NCI-H510A (cell line): ENCODE results near the gene PTPRS.
"Not testable (repeated sequence)": the region's sequence is repeated elsewhere in the genome, so short reads cannot be mapped to it uniquely, and the experiment has no call there.

Experiments used
- DNase-seq: peaks from one replicate; lab custom pipeline; 2025; lab: John Stamatoyannopoulos, UW

The PTPRS gene

GRCh38 chr19:5340637-5341447 is at the start of gene PTPRS:
Gene PTPRS (minus strand): TSS chr19:5340812. CDS start chr19:5286140, 54,672 bp downstream.
- peak; percentile 90 for DNase-seq

GRCh38 chr19:5389353-5389752 is 48.7 kb upstream of the PTPRS start:
- no peak for DNase-seq

- no peak for DNase-seq
These were observed 46.9 kb upstream of the PTPRS start for GRCh38 chr19:5387472-5387871.

GRCh38 chr19:5386841-5387240 is 46.2 kb upstream of the PTPRS start:
- no peak for DNase-seq

GRCh38 chr19:5381197-5381596 is 40.6 kb upstream of the PTPRS start:
- not testable (repeated sequence) for DNase-seq

GRCh38 chr19:5380215-5380919 is 39.8 kb upstream of the PTPRS start:
- no peak for DNase-seq

- DNase-seq, result no peak
These were observed 36.3 kb upstream of the PTPRS start for GRCh38 chr19:5376928-5377327.

GRCh38 chr19:5372572-5373200 is 32.1 kb upstream of the PTPRS start:
- no peak for DNase-seq

- DNase-seq, result no peak
These were observed 29.4 kb upstream of the PTPRS start for GRCh38 chr19:5369962-5370367.

GRCh38 chr19:5369304-5369703 is 28.7 kb upstream of the PTPRS start:
- DNase-seq, result no peak

- DNase-seq, result no peak
These were observed 27.0 kb upstream of the PTPRS start for GRCh38 chr19:5367530-5368133.

GRCh38 chr19:5365905-5366304 is 25.3 kb upstream of the PTPRS start:
- no peak for DNase-seq

- DNase-seq, result no peak
These were observed 24.1 kb upstream of the PTPRS start for GRCh38 chr19:5364674-5365073.

- not testable (repeated sequence) for DNase-seq
These were observed 21.2 kb upstream of the PTPRS start for GRCh38 chr19:5361839-5362238.

GRCh38 chr19:5361407-5361806 is 20.8 kb upstream of the PTPRS start:
- DNase-seq, result no peak

GRCh38 chr19:5360003-5360780 is 19.6 kb upstream of the PTPRS start:
- no peak for DNase-seq

- DNase-seq, result no peak
These were observed 17.7 kb upstream of the PTPRS start for GRCh38 chr19:5358173-5358800.

GRCh38 chr19:5357584-5357983 is 17.0 kb upstream of the PTPRS start:
- no peak for DNase-seq

GRCh38 chr19:5356918-5357317 is 16.3 kb upstream of the PTPRS start:
- no peak for DNase-seq

GRCh38 chr19:5356428-5356827 is 15.8 kb upstream of the PTPRS start:
- no peak for DNase-seq

- no peak for DNase-seq
These were observed 15.1 kb upstream of the PTPRS start for GRCh38 chr19:5355693-5356092.
